K562 (cell line): ENCODE results near the gene PHLDA3. TPM values are rescaled to one million over a fixed set of nuclear protein-coding genes. Genes with fewer than 3 reads are reported as not detected.
"Not testable (repeated sequence)": the region's sequence is repeated elsewhere in the genome, so short reads cannot be mapped to it uniquely, and the experiment has no call there.

ENCODE experiments used
- ATAC-seq: fragments of 200-7000 bp; cut with Tn5 transposase; 3 replicates; pipeline ENCODE4 v1.9.1; 2020; ENCODE audit warnings: moderate library complexity
- BruUV-seq: library from RNA; stranded (reverse); fragments of 400-500 nt; replicated peaks from 2 replicates; lab custom pipeline; 2021; lab: Mats Ljungman, UMichigan
- CTCF ChIA-PET: fragments of 300-600 bp; formaldehyde crosslinking; extraction: SDS; loops from one replicate; lab custom pipeline; 2021; ENCODE audit warnings: low intra/inter-chr PET ratio; lab: Yijun Ruan, JAX
- POLR2A ChIA-PET: fragments of 300-600, 350-650 bp; sonication (Branson Sonifier 250); formaldehyde crosslinking; extraction: SDS; loops from one replicate; lab custom pipeline; 2021; ENCODE audit warnings: antibody characterized with exemption, inconsistent platforms; lab: Yijun Ruan, JAX
- DNase-seq, 4 experiments: peaks; one replicate each; pipeline versions ENCODE4 v3.0.0 to v3.0.0-alpha.2; 2011 to 2018; ENCODE audit warnings: low spot score in 3 of 4, mixed read lengths in 3 of 4; ENCODE audit errors: extremely low read depth in 1 of 4
- FAIRE-seq: peaks from 2 replicates; lab custom pipeline; 2011; peaks lifted over from hg19 to GRCh38; lab: Jason Lieb, UNC
- H2AFZ ChIP-seq: 2 replicates; pipeline ENCODE4 v1.6.0; 2011; ENCODE audit warnings: low read depth, low read length, control low read depth, inconsistent platforms
- H3K27ac ChIP-seq: fragments of 200-600 bp; 3 replicates; pipeline ENCODE4 v1.8.0; 2011; ENCODE audit warnings: low read depth, mild to moderate bottlenecking, control low read depth, inconsistent platforms, low read length, moderate library complexity, mixed read lengths; ENCODE audit errors: extremely low read depth
- H3K27me3 ChIP-seq, 2 experiments: fragments of 300-600 bp in 1 of 2; 2 replicates in 1 of 2; 3 replicates in 1 of 2; pipeline versions ENCODE4 v1.6.0 to v1.8.0; 2011; ENCODE audit warnings: inconsistent platforms in 2 of 2, low read length in 2 of 2, mild to moderate bottlenecking in 1 of 2, mixed read lengths in 1 of 2, moderate library complexity in 1 of 2; ENCODE audit not compliant: control insufficient read depth in 2 of 2, insufficient read depth in 2 of 2
- H3K36me3 ChIP-seq: fragments of 300-600 bp; 3 replicates; pipeline ENCODE4 v1.8.0; 2011; ENCODE audit warnings: mild to moderate bottlenecking, low read length, inconsistent platforms; ENCODE audit not compliant: control insufficient read depth, insufficient read depth
- H3K4me1 ChIP-seq, 2 experiments: fragments of 200-600 bp in 1 of 2; replicated peaks in 1 of 2; 2 replicates in 1 of 2; 3 replicates in 1 of 2; pipeline versions ENCODE4 v1.5.1 to v1.8.0; 2011; ENCODE audit warnings: inconsistent platforms in 2 of 2, low read length in 2 of 2, mild to moderate bottlenecking in 1 of 2, mixed read lengths in 1 of 2, moderate library complexity in 1 of 2; ENCODE audit not compliant: control insufficient read depth in 2 of 2, insufficient read depth in 2 of 2
- H3K4me2 ChIP-seq: 2 replicates; pipeline ENCODE4 v1.6.1; 2011; ENCODE audit warnings: low read length, control low read depth, inconsistent platforms, mixed read lengths; ENCODE audit not compliant: insufficient read depth
- H3K4me3 ChIP-seq: fragments of 200-600 bp; sonication (generic), shearing (Covaris generic); 2 replicates; pipeline ENCODE4 v1.5.1; 2016; ENCODE audit warnings: control low read depth, inconsistent platforms
- H3K79me2 ChIP-seq: fragments of 200-600 bp; 3 replicates; pipeline ENCODE4 v1.8.0; 2011; ENCODE audit warnings: low read length, inconsistent platforms; ENCODE audit not compliant: control insufficient read depth, insufficient read depth
- H3K9ac ChIP-seq, 2 experiments: 2 replicates each; pipeline versions ENCODE4 v1.6.0 to v1.6.1; 2011; ENCODE audit warnings: low read depth in 2 of 2, low read length in 2 of 2, control low read depth in 1 of 2, inconsistent platforms in 1 of 2, mild to moderate bottlenecking in 1 of 2, mixed read lengths in 1 of 2; ENCODE audit not compliant: insufficient read depth in 1 of 2
- H3K9me1 ChIP-seq: one replicate; pipeline ENCODE4 v1.6.0; 2011; ENCODE audit warnings: inconsistent platforms, mild to moderate bottlenecking, low read length, moderate library complexity; ENCODE audit not compliant: control insufficient read depth, insufficient read depth
- H3K9me3 ChIP-seq: replicated peaks from 2 replicates; pipeline ENCODE4 v1.5.1; 2011; ENCODE audit warnings: low read depth, low read length, inconsistent platforms; ENCODE audit not compliant: control insufficient read depth, insufficient read depth
- H4K20me1 ChIP-seq: replicated peaks from 2 replicates; pipeline ENCODE4 v1.6.1; 2011; ENCODE audit warnings: low read length, inconsistent platforms, mixed read lengths; ENCODE audit not compliant: control insufficient read depth, insufficient read depth
- ATF7 ChIP-seq: fragments of 450-650 bp; IDR thresholded peaks from 2 replicates; pipeline ENCODE4 v1.7.1; 2014; ENCODE audit warnings: mild to moderate bottlenecking, moderate library complexity
- CBFA2T3 ChIP-seq: fragments of 450-650 bp; IDR thresholded peaks from 2 replicates; pipeline ENCODE4 v1.6.1; 2017
- CREM ChIP-seq: IDR thresholded peaks from 2 replicates; pipeline ENCODE4 v1.6.1; 2014; ENCODE audit warnings: antibody characterized with exemption, low read depth
- JUND ChIP-seq, 2 experiments: IDR thresholded peaks; 2 replicates in 1 of 2; 3 replicates in 1 of 2; pipeline ENCODE4 v1.6.1; 2011; ENCODE audit warnings: borderline replicate concordance in 2 of 2, low read depth in 2 of 2, low read length in 2 of 2, improper control_type of control experiment in 1 of 2, missing biosample characterization in 1 of 2, missing genetic modification characterization in 1 of 2, missing genetic modification reagents in 1 of 2
- NFIC ChIP-seq: fragments of 450-650 bp; IDR thresholded peaks from 2 replicates; pipeline ENCODE4 v1.6.1; 2017; ENCODE audit warnings: mild to moderate bottlenecking, inconsistent platforms
- RCOR1 ChIP-seq, 2 experiments: IDR thresholded peaks; 2 replicates each; pipeline ENCODE4 v1.6.1; 2012; ENCODE audit warnings: low read depth in 2 of 2, low read length in 2 of 2, borderline replicate concordance in 1 of 2, improper control_type of control experiment in 1 of 2
- TAL1 ChIP-seq: fragments of 450-650 bp; IDR thresholded peaks from 2 replicates; pipeline ENCODE4 v1.6.1; 2016; ENCODE audit warnings: mild to moderate bottlenecking
- TCF3 ChIP-seq: sonication (generic); formaldehyde crosslinking; IDR thresholded peaks from 2 replicates; pipeline ENCODE4 v1.4.0; 2020; ENCODE audit warnings: mild to moderate bottlenecking, missing genetic modification reagents
- TRIM24 ChIP-seq, 2 experiments: fragments of 450-650 bp; IDR thresholded peaks; 2 replicates each; pipeline ENCODE4 v1.6.1; 2016
- ZFP36 ChIP-seq: fragments of 150-350 bp; IDR thresholded peaks from 2 replicates; pipeline ENCODE4 v1.6.1; 2018; ENCODE audit warnings: low read length, low read depth; ENCODE audit not compliant: partially characterized antibody
- ZNF431 ChIP-seq: sonication (generic); formaldehyde crosslinking; IDR thresholded peaks from 2 replicates; pipeline ENCODE4 v1.8.0; 2022; ENCODE audit warnings: mild to moderate bottlenecking, missing genetic modification reagents
- whole genome bisulfite sequencing: fragments of 100-300 bp; shearing (Covaris generic); methylation state at CpG from one replicate; pipeline ENCODE4 v1.1.6; 2016; ENCODE audit warnings: low coverage, mixed read lengths; ENCODE audit not compliant: insufficient coverage; ENCODE audit errors: missing lambda C conversion rate; 5-methylcytosine and 5-hydroxymethylcytosine counted together
- in situ Hi-C: fragments of 300-500 bp; cut with MboI; formaldehyde crosslinking; loops from 4 replicates; pipeline ENCODE4 v1.15.0; 2018; ENCODE audit warnings: inconsistent platforms, mixed read lengths
- intact Hi-C: fragments of 100-400 bp; cut with micrococcal nuclease; formaldehyde crosslinking; loops from 2 replicates; pipeline ENCODE4 v1.14.2; 2022
- polyA plus RNA-seq, 8 experiments: library from polyadenylated mRNA; depleted of rRNA in 4 of 8; stranded (reverse) in 5 of 8; unstranded in 3 of 8; fragments of >200 nt; fragmentation: Nextera tagmentation in 2 of 8; fragmentation: Illumina TruSeq in 1 of 8; extraction: Ambion mirVana in 2 of 8; extraction: Trizol in 1 of 8; gene quantifications; 2 replicates each; pipeline versions ENCODE4 v1.2.1 to v1.2.3, GENCODE V29; 2011 to 2014; ENCODE audit warnings: inconsistent platforms in 1 of 8, missing spikeins in 1 of 8
- total RNA-seq, 7 experiments: library from RNA; depleted of rRNA in 6 of 7; stranded (reverse); fragments of >200 nt in 6 of 7; fragmentation: Illumina TruSeq in 2 of 7; extraction: Trizol in 2 of 7; gene quantifications; 2 replicates each; pipeline versions ENCODE4 v1.2.1 to v1.2.3, GENCODE V29; 2011 to 2021; ENCODE audit warnings: low replicate concordance in 1 of 7
- TF ChIP-seq, protein P1 (sequence below), 2 experiments: fragments of 450-650 bp in 1 of 2; sonication (generic) in 1 of 2; formaldehyde crosslinking in 1 of 2; IDR thresholded peaks in 1 of 2; conservative IDR thresholded peaks in 1 of 2; 2 replicates each; pipeline versions ENCODE4 v1.6.1 to v1.8.1; 2016 to 2023; ENCODE audit warnings: mild to moderate bottlenecking in 2 of 2, moderate library complexity in 2 of 2, inconsistent platforms in 1 of 2, missing genetic modification reagents in 1 of 2

PHLDA3 gene
- total and polyA plus RNA-seq, 9 of the 15 experiments (the other 6 are each of a cell fraction or from before 2014, with no cell fraction given) = 0.11 to 0.27 TPM; not detected in 7

DNA sequence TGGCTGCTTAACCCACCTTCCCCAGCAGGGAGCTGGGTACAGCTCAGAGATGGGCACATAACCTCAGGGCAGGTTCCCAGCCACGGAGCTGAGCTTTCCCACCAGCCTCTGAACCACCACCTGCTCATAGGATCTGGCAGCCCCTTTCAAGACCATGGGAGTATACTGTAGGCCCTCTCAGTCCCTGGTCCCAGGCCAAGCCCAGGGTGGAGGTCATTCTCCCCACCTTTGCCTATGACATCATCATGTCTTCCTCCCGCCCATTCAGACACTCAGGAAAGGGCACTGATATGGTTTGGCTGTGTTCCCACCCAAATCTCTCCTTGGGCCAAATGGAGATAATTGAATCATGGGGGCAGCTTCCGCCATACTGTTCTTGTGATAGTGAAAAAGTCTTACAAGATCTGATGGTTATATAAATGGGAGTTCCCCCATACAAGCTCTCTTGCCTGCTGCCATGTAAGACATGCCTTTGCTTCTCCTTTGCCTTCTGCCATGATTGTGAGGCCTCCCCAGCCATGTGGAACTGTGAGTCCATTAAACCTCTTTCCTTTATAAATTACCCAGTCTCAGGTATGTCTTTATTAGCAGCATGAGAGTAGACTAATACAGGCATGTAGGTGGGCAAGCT, 24.2 kb upstream of the PHLDA3 start:
- H2AFZ ChIP-seq, H3K9me1 ChIP-seq, H3K9ac ChIP-seq, in situ Hi-C loops, FAIRE-seq, CTCF ChIA-PET, H3K79me2 ChIP-seq, BruUV-seq, H3K9me3 ChIP-seq, H3K4me2 ChIP-seq, H4K20me1 ChIP-seq, H3K4me1 ChIP-seq, H3K27ac ChIP-seq, H3K27me3 ChIP-seq, intact Hi-C loops, H3K4me3 ChIP-seq, H3K36me3 ChIP-seq: not testable (repeated sequence)
- TF ChIP-seq, protein P1, sequence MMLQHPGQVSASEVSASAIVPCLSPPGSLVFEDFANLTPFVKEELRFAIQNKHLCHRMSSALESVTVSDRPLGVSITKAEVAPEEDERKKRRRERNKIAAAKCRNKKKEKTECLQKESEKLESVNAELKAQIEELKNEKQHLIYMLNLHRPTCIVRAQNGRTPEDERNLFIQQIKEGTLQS (IDR thresholded peaks at IDR 0.05) = peak; percentile 89
- TF ChIP-seq, protein P1 (CRISPR knock-in tag; conservative IDR thresholded peaks at IDR 0.05) = not testable (repeated sequence)
- TF ChIP-seq ATF7 = peak; percentile 87
- 0 out of 2 replicates have a peak, but pooled peaks have one; percentile 16 for TF ChIP-seq TCF3
- peak; percentile 54 for TF ChIP-seq CBFA2T3
- 0 out of 2 replicates have a peak, but pooled peaks have one; percentile 4 for TF ChIP-seq TAL1
- peak; percentile 57 for TF ChIP-seq NFIC
- TF ChIP-seq ZFP36 = peak; percentile 9
- 0 out of 2 replicates have a peak, but pooled peaks have one; percentile 17 for TF ChIP-seq CREM
- peak in 1 of 2 experiments; percentile 30; a peak in 2 of 4 replicates for TF ChIP-seq TRIM24 (IDR thresholded peaks at IDR 0.05)
- peak; percentile 97 for TF ChIP-seq ZNF431
- TF ChIP-seq JUND (IDR thresholded peaks at IDR 0.05; ENCODE audit: borderline replicate concordance, low read depth, low read length) = peak; percentile 68
- TF ChIP-seq JUND (tag; IDR thresholded peaks at IDR 0.05; ENCODE audit: borderline replicate concordance, low read depth, low read length) = peak; percentile 43; the same call in 1 of the 3 replicates
- peak in 1 of 2 experiments; percentile 49; a peak in 1 of 4 replicates for TF ChIP-seq RCOR1 (IDR thresholded peaks at IDR 0.05; ENCODE audit: borderline replicate concordance in 1 of 2, low read depth in 2 of 2, low read length in 2 of 2)
- ATAC-seq (peak; percentile 62), DNase-seq (peak in 3 of 4 experiments; percentile 38 to 45 (median 39))
- 39% methylated on average over 3 of the region's 3 CpGs for WGBS
- POLR2A ChIA-PET = interaction anchor here (1.6 kb wide), 1 partner anchor 11 kb away, joined by 4 read pairs; no protein-coding TSS in a partner anchor
